NCI-H2227 (cell line): ENCODE data around the gene CHST11.

ENCODE experiments used
- DNase-seq: peaks from one replicate; lab custom pipeline; 2025; ENCODE audit not compliant: unreplicated experiment; lab: John Stamatoyannopoulos, UW

The CHST11 gene

GRCh38 chr12:104748356-104748755 is 291.6 kb downstream of the CHST11 start:
- DNase-seq = no peak

GRCh38 chr12:104748790-104749189 is 292.0 kb downstream of the CHST11 start:
- DNase-seq = no peak

GRCh38 chr12:104749545-104749944 is 292.8 kb downstream of the CHST11 start:
- no peak for DNase-seq

GRCh38 chr12:104750061-104750460 is 293.3 kb downstream of the CHST11 start:
- no peak for DNase-seq

GRCh38 chr12:104751120-104751519 is 294.4 kb downstream of the CHST11 start:
- DNase-seq = peak; percentile 68

GRCh38 chr12:104751594-104751993 is 294.8 kb downstream of the CHST11 start:
- no peak for DNase-seq

GRCh38 chr12:104752016-104752415 is 295.3 kb downstream of the CHST11 start:
- DNase-seq = no peak

GRCh38 chr12:104752881-104753280 is 296.1 kb downstream of the CHST11 start:
- no peak for DNase-seq

- DNase-seq = no peak
These were observed 300.2 kb downstream of the CHST11 start for GRCh38 chr12:104756901-104757300.

- no peak for DNase-seq
These were observed 302.0 kb downstream of the CHST11 start for GRCh38 chr12:104758771-104759170.

- no peak for DNase-seq
These were observed 304.3 kb downstream of the CHST11 start for GRCh38 chr12:104761091-104761490.

- no peak for DNase-seq
These were observed 304.9 kb downstream of the CHST11 start for GRCh38 chr12:104761611-104762010.

GRCh38 chr12:104763168-104763805 is 306.5 kb downstream of the CHST11 start:
- DNase-seq = no peak

- no peak for DNase-seq
These were observed 307.7 kb downstream of the CHST11 start for GRCh38 chr12:104764225-104765091.

GRCh38 chr12:104767261-104767660 is 310.5 kb downstream of the CHST11 start:
- DNase-seq = no peak

- no peak for DNase-seq
These were observed 311.3 kb downstream of the CHST11 start for GRCh38 chr12:104768033-104768432.

GRCh38 chr12:104769144-104769561 is 312.4 kb downstream of the CHST11 start:
- no peak for DNase-seq

GRCh38 chr12:104772336-104772735 is 315.6 kb downstream of the CHST11 start:
- no peak for DNase-seq

- DNase-seq = no peak
These were observed 319.0 kb downstream of the CHST11 start for GRCh38 chr12:104775731-104776231.

- no peak for DNase-seq
These were observed 322.4 kb downstream of the CHST11 start for GRCh38 chr12:104779134-104779533.

GRCh38 chr12:104782296-104782695 is 325.5 kb downstream of the CHST11 start:
- no peak for DNase-seq

- DNase-seq = no peak
These were observed 327.8 kb downstream of the CHST11 start for GRCh38 chr12:104784592-104784991.
